GM18951 (cell line): ENCODE results near the gene ZNF366.

Source experiments
- POLR2A ChIP-seq: IDR thresholded peaks from 4 replicates; pipeline ENCODE4 v1.6.1; 2011; ENCODE audit warnings: mild to moderate bottlenecking; ENCODE audit not compliant: insufficient read length, insufficient read depth; ENCODE audit errors: extremely low read depth
- in situ Hi-C: fragments of 300-500 bp; cut with MboI; formaldehyde crosslinking; loops from one replicate; pipeline ENCODE4 v1.12.0; 2022; ENCODE audit warnings: low sequenced_read_pairs, mixed read lengths, inconsistent platforms; ENCODE audit not compliant: unreplicated experiment

The ZNF366 gene

DNA sequence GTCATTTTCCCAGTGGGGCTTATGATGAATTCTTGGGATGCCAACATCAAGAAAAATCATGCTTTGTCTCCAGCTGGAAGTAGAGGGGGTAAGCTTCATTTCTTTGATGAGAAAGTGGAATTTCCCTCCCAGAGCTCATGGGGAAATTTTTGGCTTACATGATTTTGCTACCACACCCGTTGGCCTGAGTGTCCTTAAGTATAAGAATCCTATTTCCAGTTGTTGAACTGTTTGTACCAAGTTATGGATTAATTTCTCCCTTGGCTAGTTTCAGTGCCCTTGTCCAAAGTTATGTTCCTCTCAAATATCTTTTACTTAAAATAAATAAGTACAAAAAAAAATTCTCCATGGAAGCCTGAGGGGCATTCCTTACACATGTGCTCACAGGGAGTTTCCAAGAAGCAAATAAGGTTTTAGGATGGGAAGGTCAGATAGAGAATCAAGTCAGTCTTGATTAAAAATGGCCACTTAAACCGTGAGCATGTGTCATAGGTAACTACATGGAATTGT is 104.8 kb downstream of the ZNF366 start:
- no peak for TF ChIP-seq POLR2A

DNA sequence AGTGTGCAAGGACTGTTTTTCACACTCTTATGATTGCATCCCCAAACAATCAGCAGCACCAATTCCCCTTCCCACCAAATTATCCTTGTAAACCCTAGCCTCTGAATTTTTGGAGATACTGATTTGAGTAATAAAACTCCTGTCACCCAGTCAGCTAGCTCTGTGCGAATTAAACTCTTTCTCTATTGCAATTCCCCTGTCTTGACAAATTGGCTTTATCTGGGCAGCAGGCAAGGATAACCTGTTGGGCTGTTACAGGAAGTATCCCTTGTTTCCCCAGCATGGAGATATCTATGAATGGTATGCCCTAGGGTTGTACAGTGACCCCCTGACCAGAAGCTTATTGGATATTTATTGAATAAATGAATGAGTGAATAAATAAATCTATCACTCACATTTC is 106.3 kb downstream of the ZNF366 start:
- no peak for TF ChIP-seq POLR2A
- in situ Hi-C loops = no loop called here

More for the DNA sequence above, 104.8 kb downstream of the ZNF366 start:
- in situ Hi-C loops = no loop called here

DNA sequence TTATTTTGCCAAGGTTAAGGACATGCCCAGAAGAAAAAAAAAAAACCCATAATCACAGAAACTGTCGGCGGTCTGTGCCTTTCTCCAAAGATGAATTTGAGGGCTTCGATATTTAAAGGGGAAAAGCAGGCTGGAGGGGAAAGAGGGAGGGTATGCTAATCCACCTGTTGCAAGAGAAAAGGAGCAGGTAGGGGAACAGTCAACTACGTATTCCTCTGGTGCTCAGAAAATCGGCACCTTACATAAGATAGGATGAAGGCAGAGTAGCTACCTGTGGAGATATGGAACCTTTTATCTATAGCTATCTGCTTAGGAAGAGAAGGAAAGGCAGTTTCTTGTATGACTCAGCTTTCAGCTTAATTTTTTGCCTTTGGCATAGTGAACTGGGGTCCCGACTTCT is 109.4 kb downstream of the ZNF366 start:
- in situ Hi-C loops = no loop called here
- TF ChIP-seq POLR2A = no peak

DNA sequence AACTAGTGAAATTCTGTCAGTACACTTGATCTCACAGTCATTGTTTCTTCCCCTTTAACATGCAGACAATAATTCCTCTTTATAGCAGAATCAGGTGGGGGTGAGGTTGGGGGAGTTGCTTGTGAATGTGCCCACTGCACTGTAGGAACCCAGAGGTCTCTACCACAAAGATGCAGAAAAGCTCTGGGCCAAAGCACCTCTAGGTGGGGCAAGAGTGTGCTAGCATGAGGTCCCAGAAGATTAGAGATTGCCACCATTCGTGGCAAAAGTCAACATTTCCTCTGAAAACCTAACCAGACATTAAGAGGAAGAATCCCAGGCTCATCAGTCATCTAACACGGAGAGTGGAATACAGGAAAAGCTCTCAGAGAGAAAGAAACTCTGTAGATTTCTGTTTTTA is 112.5 kb downstream of the ZNF366 start:
- in situ Hi-C loops = no loop called here

DNA sequence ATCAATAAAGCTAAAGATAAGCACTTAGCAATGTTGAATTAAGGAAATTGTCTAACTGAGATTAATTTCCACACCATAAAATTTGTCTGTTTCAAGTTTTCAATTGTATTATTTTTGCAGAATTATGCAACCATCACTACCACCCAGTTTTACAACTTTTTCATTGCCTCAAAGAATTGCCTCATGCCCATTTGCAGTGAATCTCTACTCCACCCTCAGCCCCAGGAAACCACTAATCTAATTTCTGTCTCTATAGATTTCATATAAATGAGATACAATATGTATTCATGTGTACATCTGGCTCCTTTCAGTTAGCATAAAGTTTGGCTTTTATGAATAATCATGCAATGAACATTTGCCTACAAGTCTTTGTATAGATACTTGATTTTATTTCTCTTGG is 114.2 kb downstream of the ZNF366 start:
- in situ Hi-C loops = no loop called here
- no peak for TF ChIP-seq POLR2A

More for the DNA sequence above, 112.5 kb downstream of the ZNF366 start:
- TF ChIP-seq POLR2A = no peak
